Globus pallidus (tissue), 1 donor: ENCODE measurements around the gene DNAH9.

Experiments used
- DNase-seq: peaks from one replicate; pipeline ENCODE4 v3.0.0-alpha.2; 2015; ENCODE audit warnings: low spot score

DNAH9 gene, protein sequence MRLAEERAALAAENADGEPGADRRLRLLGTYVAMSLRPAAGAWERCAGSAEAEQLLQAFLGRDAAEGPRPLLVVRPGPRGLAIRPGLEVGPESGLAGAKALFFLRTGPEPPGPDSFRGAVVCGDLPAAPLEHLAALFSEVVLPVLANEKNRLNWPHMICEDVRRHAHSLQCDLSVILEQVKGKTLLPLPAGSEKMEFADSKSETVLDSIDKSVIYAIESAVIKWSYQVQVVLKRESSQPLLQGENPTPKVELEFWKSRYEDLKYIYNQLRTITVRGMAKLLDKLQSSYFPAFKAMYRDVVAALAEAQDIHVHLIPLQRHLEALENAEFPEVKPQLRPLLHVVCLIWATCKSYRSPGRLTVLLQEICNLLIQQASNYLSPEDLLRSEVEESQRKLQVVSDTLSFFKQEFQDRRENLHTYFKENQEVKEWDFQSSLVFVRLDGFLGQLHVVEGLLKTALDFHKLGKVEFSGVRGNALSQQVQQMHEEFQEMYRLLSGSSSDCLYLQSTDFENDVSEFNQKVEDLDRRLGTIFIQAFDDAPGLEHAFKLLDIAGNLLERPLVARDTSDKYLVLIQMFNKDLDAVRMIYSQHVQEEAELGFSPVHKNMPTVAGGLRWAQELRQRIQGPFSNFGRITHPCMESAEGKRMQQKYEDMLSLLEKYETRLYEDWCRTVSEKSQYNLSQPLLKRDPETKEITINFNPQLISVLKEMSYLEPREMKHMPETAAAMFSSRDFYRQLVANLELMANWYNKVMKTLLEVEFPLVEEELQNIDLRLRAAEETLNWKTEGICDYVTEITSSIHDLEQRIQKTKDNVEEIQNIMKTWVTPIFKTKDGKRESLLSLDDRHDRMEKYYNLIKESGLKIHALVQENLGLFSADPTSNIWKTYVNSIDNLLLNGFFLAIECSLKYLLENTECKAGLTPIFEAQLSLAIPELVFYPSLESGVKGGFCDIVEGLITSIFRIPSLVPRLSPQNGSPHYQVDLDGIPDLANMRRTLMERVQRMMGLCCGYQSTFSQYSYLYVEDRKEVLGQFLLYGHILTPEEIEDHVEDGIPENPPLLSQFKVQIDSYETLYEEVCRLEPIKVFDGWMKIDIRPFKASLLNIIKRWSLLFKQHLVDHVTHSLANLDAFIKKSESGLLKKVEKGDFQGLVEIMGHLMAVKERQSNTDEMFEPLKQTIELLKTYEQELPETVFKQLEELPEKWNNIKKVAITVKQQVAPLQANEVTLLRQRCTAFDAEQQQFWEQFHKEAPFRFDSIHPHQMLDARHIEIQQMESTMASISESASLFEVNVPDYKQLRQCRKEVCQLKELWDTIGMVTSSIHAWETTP (N-terminal part only)

DNA sequence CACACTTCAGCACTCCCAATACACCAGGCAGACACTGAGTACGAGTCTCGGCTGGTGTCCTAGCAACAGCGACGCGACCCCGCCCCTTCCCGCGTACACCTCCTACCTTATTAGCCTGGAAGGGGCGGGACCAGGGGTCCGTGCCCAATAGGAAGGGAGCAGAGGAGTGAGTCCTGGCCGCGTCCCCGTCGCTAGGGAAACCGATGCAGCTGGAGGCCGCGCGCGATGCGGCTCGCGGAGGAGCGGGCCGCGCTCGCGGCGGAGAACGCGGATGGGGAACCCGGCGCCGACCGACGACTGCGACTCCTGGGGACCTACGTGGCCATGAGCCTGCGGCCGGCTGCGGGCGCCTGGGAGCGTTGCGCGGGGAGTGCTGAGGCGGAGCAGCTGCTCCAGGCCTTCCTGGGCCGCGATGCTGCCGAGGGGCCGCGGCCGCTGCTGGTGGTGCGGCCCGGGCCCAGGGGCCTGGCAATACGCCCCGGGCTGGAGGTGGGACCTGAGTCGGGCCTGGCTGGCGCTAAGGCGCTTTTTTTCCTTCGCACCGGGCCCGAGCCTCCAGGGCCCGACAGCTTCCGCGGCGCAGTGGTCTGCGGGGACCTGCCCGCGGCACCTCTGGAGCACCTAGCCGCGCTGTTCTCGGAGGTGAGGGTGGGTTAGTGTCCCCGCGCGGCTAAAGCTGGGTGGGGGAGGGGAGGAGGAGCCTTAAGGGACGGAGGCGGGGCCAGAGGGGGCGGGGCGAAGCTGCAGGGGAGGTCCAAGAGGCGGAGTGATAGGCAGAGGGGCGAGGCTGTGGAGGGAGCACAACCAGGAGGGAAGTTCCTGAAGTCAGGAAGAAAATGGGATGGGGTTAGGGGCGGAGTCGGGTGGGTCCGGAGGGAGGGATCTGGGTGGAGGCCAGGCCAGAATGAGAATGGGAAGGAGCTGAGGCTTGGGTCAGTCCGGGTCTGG lies at the start of gene DNAH9:
DNAH9 (plus strand) TSS at position 197 of the 948 bp plus-strand sequence; CDS start at position 226, 29 bp downstream.
- DNase-seq: peak; percentile 84

DNA sequence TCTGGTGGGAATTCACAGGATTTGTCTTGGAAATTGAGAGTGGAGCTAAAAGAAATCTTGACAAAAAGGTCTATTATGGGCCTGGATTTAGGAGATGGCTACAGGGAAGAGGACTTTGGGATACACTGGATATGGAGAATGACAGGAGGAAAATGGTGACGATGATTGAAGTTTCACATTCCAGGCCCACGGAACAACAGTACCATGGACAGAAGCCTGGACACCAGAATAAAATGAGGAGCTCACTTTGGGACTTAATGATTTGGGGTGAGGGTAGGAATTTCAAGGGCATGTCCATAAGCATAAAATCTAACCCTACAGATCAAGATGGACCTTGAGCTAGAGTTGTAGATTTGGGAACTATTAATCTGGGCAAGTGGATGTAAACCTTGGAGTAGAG lies 47.8 kb upstream of the DNAH9 start:
- no peak for DNase-seq

DNA sequence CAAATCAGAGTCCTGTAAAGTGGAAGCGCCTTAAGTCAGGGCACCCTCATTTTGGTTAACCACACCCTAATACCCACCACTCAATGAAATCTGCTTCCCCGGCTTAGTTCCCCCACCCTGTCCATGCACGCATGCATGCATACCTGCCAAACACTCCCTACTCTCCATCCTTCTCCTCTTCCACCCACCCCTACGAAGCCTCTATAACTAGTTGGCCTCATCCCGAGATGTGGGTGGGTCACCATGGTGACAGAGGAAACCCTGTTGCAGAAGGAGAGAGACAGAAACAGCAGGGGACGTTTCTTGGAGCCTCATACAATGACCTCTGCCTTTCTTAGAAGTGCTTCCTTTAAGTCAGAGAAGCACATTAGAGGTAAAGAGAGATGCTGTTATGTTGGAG lies 46.8 kb upstream of the DNAH9 start:
- DNase-seq: no peak

DNA sequence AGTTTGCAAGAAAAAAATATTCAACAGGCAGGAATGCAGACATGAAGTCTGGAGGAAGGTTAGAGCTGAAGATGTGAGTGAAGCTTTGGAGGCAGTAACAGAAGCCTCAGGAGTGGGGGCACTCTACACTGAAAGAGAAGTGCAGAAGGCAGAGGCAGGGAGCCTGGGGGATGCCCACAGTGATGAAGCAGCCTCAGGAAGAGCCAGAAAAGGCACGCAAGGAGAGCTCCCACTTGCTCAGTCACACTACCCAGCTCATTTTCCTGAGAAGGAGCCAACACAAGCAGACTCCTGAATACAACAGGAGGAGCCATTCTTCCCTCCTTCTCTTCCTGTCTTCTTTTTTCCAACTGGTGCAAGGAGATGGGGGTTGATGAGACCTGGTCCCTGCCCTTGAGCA lies 45.1 kb upstream of the DNAH9 start:
- no peak for DNase-seq

DNA sequence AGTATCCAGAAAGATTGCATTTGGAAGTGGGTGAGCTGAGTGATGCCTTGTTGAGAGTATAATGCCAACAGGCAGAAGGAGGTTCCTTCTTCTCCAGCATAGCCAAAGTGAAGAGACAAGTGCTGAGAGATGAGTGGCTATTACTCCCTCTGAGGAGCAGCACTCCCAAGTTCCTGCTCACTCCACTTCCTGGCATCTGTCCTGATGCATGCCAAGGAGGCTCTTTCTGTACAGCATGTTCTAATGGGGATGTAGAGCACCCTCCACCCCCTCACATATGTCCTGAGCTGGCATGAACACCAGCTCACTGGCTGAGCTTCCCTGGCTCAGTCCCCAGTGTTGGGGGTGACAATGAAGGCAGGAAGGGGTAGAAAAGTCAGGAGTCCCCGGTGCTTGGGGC lies 44.2 kb upstream of the DNAH9 start:
- DNase-seq: no peak

DNA sequence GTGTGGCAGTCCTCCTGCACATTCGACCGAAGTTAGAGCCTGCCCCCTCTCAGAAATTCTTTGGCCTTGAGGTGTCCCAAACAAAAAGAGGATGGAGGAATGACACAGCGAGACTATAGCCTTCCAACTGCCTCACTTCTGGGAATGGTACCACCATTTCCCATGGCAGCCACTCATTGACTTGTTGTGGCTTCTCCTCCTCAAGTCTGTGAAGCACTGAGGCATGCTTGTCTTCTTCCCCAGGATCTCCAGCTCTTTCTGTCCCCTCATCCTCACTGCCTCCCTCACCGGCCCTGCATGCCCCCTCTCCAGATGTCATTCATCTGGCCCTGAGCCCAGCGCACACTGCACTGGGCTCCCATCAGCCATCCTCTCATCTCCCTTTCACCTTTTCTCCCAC lies 43.7 kb upstream of the DNAH9 start:
- no peak for DNase-seq

DNA sequence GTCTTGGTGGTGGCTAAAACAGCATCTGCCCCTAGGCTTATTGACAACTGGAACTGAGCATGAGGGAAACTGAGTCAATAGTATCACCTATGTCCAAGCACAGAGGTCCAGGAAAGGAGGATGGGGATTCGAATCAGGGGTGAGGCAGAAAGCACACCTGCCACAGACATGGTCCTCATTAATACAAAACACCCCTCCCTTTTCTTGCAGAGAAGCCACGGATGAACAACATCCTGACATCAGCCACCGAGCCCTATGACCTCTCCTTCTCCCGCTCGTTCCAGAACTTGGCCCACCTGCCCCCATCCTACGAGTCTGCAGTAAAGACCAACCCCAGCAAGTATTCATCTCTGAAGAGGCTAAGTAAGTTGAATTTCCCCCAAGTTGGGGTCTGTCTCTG lies 42.7 kb upstream of the DNAH9 start:
- no peak for DNase-seq

DNA sequence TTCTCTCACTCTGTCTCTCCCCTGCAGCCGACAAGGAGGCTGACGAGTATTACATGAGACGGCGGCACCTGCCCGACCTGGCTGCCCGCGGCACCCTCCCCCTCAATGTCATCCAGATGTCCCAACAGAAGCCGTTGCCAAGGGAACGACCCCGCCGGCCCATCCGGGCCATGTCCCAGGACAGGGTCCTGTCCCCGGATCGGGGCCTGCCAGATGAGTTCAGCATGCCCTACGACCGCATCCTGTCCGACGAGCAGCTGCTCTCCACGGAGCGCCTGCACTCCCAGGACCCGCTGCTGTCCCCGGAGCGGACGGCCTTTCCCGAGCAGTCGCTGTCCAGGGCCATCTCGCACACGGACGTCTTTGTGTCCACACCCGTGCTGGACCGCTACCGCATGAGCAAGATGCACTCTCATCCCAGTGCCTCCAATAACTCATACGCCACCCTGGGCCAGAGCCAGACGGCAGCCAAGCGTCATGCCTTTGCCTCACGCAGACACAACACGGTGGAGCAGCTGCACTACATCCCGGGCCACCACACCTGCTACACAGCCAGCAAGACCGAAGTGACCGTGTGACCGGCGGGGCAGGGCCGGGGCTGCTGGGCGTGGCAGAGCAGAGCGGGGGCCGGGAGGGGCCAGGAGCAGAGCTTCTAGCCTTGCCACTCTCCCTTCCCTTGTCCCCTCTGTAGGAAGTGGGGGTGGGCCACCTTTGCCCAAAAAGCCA lies 40.4 kb upstream of the DNAH9 start:
- no peak for DNase-seq

DNA sequence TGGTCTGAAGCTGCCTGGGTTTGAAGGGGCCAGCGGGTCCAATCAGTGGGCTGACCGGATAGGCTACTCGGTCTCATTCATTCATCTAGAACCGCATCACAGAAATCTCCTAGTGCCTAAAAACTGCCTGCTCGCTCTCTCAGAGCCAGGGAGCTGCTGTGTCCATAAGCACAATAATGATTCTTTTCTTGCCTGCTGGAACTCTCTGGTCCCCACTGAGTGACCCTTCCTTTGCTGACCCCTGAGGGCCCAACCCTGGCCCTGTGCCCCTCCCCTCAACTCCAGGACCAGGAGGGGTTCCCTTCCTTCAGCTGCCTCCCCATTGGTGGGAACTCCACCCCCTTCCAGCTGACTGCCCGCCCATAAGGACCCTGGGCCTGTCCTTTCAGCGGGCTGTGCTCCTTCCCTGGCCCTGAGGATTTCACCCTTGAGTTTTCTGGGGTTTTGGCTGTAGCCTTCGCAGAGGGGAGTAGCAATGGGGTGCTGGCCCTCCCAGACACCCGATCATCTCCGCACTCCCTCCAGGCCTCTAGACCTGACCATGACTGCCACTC lies 39.5 kb upstream of the DNAH9 start:
- DNase-seq: no peak

DNA sequence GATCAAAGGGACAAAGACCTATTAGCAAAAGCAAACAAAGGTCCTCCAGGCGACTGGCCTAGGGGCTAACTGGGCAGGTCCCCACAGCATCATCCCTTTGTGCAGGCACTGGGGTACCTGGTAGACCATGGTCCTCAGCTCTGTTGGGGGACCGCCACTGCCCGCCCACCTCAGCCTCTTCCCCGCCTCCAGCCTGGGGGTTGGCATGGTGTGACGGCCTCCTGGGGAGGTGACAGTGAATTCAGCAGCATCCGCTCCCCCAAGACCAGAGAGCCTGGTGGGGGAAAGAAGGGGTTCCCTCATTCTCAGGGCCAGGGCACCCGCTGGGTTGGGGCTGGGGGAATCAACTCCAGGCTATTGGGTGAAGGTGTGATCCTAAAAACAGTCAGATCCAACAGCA lies 38.7 kb upstream of the DNAH9 start:
- no peak for DNase-seq

DNA sequence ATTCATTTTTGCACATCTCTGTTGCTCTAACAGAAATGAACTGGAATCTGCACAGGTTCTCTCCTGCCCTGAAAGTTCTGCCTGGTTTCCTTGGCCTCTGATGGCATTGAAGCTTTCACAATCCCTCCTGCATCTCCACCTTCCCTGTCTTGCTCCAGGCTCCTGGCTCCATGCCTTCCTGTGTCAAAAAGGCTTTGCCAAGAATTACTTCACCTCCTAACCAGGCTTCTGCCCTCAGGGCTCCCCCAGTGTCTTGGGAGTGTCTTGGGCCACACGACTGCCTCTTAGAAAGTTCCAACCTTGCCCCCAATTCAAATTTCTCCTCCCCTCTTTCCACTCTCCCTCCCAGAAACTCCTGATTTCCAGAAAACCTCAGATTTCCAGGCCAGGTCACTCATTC lies 37.0 kb upstream of the DNAH9 start:
- DNase-seq: no peak

DNA sequence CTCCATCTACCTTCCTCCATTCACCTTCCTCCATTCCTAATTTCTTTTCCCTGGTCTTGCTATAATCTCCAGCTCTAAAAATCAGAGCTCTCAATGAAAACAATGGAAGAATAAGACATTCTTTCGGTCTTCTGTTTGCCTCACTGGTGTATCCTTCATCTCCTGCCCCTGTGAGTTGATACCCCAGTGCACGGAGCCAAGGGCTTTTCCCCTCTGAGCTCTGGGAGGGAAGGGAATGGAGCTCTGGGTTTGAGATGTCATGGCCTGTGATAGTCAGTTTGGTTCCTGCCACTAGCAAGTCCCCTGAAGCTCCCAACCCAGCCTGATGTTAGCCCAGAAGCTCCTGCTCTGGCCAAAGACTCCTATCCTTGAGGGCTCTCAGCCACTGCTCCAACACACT lies 36.6 kb upstream of the DNAH9 start:
- DNase-seq: no peak

DNA sequence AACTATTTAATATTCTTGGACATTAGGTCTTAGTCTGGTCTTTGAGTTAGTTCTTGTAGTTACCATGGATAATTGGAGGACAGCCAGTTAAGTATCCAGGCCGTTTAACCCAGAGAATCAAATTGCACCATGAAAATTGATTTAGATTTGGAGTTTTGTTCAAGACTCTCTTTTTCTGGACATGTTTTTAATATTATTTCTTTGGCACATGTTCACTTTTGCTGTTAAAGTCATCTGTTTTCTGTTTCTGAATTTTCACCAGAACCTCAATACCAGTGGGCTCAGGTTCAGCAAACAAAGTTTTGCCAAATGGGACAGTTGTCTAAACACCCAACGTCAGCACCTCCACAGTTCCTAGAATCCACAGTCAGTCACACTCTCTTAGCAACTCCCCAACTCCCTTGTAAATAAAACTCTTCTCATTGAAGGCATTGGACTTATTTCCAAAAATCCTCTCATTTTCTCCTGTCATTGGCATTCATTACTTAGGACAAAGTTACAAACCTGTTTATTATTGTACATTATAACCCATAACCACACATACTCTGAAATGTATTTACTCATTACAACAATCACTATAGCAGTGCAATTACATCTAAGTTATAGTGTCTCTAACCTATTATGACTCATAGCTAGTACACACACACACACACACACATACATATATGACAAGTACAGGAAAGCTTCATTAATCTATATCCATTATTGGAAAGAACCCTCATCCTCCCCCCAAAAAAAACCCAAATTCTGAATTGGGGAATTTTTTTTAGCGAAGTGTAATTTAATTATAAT lies 33.5 kb upstream of the DNAH9 start:
- peak; percentile 60 for DNase-seq

DNA sequence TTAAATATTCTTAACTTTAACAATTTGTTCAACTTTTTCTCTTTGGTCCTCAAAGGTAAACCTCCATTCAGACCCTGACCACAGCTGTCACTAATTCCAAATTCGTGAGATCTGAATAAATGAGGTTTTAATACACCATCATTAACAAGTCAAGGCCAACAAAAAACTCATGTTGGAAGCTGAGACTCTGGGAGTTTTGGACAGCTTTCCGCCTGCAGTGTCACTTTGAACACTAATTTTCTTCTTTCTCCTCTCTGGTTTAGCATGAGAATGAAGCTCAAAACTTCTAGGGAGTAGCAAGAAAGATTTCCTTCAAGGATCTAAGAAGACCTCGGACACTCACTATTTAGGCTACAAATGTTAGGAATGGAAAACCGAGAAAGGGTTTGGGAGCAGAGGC lies 32.7 kb upstream of the DNAH9 start:
- peak; percentile 5 for DNase-seq

DNA sequence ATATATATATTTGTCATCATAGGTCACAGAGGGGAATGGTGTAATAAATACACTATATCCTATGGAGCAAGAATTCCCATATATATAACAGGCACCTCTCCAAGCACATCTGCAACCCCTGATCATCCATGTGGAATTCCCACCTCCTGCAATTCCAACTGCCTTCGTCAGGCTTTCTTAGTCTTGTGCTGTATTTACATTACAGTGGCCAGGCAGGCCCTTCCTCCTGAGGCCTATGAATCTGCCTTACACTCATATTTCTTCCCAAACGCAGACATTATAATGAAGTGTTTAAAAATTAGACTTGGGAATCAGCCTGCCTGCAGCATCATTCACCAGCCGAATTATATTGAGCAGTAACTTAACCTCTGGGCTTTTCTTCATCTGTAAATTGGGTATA lies 19.3 kb upstream of the DNAH9 start:
- DNase-seq: no peak

DNA sequence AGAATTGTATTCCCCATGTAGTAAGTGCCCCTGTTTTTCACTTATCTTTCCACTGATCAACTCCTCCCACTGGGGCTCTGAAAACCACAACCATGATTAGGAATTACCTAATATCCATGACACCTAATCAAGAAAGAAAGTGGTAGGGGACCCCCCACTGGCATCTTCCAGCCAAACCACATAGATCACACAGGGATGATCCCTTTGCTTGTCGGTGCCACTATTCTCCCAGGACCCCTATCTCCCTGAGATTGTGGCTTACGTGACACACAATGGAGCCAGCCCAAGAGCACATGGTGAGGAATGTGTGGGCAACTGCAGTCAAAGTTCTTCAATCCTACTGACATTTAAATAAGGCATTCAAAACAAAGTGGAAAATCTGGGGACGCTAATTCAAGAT lies 17.6 kb upstream of the DNAH9 start:
- no peak for DNase-seq

DNA sequence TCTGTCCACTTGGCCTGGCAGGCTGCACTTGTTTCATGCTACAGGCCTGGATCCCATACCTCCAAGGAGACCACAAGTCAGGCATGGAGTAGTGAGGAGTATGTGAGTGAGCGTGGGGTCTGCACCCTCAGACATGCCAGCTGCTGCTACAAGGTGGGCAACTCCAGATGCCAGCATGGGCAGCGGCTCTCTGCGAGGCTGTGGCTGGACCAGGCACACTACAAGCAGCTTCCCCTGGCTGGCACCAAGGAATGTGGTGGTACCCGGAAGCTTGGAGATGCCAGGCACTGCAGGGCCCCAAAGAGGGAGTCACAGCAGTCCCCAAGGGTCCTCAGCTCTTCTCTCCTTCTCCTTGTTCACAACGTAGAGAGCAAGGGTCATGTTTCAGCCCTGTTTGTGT lies 16.1 kb upstream of the DNAH9 start:
- DNase-seq: no peak

DNA sequence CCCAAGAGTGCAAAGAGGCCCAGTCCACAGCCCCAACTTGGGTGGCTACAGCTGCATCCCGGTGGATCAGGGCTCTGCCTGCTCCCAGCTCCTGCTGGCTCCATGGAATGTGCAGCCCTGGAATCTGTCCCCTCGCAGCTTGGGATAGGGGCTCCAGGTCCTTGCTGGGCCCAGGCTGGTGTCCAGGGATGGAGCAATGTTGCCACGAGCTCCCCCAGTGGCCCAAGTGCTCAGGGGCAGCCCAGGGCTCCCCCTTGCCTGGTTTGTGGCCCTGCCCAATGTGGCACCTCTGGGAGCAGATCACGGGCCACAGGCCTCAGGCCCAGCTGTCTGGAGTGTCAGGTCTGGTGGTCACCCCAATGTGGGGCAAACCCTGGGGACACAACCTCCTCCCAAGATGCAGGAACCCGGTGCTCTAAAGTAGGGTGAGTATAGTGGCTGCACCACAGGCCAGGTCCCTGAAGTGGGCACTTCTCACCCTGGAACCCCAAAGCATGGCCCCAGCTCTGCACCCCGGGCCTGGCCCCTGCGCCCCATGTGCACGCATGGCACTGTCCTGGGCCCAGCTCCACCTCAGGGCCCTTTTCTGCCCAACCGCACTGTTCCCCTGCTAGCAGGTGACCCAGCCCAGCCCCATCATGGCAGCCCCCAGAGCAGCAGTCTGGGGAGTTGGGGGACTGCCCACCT lies 14.8 kb upstream of the DNAH9 start:
- DNase-seq: no peak

DNA sequence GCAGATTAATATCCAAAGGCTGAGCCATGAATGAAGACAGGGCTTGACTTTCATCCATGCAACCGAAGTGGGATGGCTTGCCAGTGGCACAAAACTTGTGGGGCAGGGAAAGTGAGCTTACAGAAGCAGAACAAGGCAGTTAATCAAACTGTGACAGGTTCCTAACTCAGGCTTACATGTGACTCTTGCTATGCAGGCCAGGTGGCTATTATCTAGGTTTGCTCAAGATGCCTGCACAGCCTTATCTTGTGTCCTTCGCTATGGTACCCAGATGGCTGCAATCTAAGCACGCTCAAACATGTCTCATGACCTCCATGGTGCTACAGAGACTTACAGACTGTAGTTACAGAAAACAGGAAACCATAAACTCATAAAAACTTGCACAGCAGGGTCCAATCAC lies 8.6 kb upstream of the DNAH9 start:
- DNase-seq: no peak
